Epithelial cell of proximal tubule (primary cell): ENCODE results near the gene LRRC45. TPM values are rescaled to one million over a fixed set of nuclear protein-coding genes. Genes with fewer than 3 reads are reported as not detected.

Source experiments
- DNase-seq: peaks from one replicate; pipeline ENCODE4 v3.0.0-alpha.2; 2011; ENCODE audit warnings: low read depth
- H3K4me3 ChIP-seq: 2 replicates; pipeline ENCODE4 v1.5.1; 2011; ENCODE audit warnings: low read depth, mild to moderate bottlenecking, low read length
- CTCF ChIP-seq: conservative IDR thresholded peaks from 2 replicates; pipeline ENCODE4 v1.5.1; 2012; ENCODE audit warnings: low read depth, mild to moderate bottlenecking, low read length
- total RNA-seq: library from RNA; depleted of rRNA; stranded (reverse); fragments of >200 nt; gene quantifications from 2 replicates; pipeline ENCODE4 v1.2.3, GENCODE V29; 2015

The LRRC45 gene
- total RNA-seq, 1 donor from 2014 or later = 44.5 TPM

- no peak for DNase-seq
- TF ChIP-seq CTCF = no peak
- H3K4me3 ChIP-seq = no peak overlapping the region
Measured at GRCh38 chr17:82073446-82073845, 50.3 kb downstream of the LRRC45 start.

DNA sequence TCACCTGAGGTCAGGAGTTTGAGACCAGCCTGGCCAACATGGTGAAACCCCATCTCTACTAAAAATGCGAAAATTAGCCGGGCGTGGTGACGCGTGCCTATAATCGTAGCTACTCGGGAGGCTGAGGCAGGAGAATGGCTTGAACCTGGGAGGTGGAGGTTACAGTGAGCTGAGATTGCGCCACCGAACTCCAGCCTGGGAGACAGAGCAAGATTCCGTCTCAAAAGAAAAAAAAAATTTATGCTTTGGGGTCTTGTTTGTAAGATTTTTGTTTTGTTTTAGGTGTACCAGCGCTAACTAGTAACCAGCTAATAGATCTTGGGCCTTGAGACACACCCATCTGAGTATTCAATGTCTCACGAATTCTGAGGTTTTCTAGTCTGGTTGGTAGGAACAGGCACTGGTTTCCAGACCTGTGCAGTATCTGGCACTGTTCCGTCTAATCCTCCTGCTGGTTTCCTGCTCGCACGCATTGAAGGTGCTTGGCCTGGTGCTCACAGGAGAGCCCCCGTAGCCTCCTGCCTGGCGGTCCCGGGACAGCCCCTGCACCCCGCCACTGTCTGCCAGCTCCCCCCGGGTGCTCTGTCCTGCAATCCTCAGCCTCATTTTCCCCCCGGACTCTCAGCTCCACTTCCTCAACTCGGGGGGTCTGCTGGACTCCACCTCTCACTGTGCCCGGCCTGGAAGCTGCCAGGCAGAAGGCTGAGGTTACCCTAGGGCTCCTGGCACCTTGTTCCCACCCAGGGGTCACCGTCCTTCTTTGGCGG, 53.1 kb downstream of the LRRC45 start:
- no peak for DNase-seq

GRCh38 chr17:82076785-82077591, 53.9 kb downstream of the LRRC45 start:
- no peak overlapping the region for H3K4me3 ChIP-seq
- DNase-seq = no peak
- TF ChIP-seq CTCF = no peak

More for the DNA sequence above, 53.1 kb downstream of the LRRC45 start:
- TF ChIP-seq CTCF = no peak
- H3K4me3 ChIP-seq = no peak overlapping the region

GRCh38 chr17:82077617-82078358, 54.7 kb downstream of the LRRC45 start:
- DNase-seq = no peak
- no peak overlapping the region for H3K4me3 ChIP-seq
- no peak for TF ChIP-seq CTCF

- no peak for TF ChIP-seq CTCF
- no peak for DNase-seq
- no peak overlapping the region for H3K4me3 ChIP-seq
Measured at GRCh38 chr17:82078433-82078832, 55.3 kb downstream of the LRRC45 start.

DNA sequence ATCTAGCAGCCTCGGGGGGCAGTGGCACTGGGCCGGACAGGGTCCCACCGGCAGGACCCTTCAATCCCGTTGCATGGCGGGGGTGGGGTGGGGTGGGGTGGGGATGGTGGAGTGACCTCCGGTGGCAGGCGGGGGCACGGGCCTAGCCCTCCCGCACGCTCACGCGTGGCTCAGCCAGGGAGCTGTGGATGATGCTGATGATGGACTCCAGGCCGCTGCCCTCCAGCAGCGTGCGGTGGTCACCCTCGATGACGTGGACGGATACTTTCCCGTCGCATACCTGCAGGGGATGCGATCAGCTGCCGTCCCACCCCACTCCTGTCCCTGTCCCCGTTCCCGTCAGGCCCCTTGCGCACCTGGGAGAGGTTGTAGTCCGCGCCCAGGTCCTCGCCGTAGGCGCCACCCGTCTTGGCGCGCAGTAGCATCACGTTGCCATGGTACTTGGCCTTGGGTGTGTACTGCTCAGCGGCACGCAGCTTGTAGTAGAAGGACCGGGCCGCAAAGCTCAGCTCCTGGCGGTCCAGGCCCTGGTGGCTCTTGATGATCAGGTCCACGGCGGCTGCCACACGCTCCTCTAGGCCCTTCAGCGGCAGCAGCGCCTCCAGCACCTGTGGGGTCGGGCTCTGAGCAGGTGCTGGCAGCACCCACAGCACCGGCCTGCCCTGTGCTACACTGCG, 56.0 kb downstream of the LRRC45 start:
- DNase-seq = no peak

More for the DNA sequence above, 56.0 kb downstream of the LRRC45 start:
- no peak overlapping the region for H3K4me3 ChIP-seq
- no peak for TF ChIP-seq CTCF
